A549 (cell line): ENCODE data around the gene CCL19. TPM values are rescaled to one million over a fixed set of nuclear protein-coding genes. Genes with fewer than 3 reads are reported as not detected.

ENCODE experiments used
- ATAC-seq, 2 experiments: fragments of 200-7000 bp in 1 of 2; fragments of >200 bp in 1 of 2; cut with Nextera tagmentation in 1 of 2; cut with Tn5 transposase in 1 of 2; 3 replicates each; pipeline versions ENCODE4 v1.8.0 to v1.9.1; 2018 to 2020; ENCODE audit warnings: mild to moderate bottlenecking in 1 of 2, moderate library complexity in 1 of 2
- CTCF ChIA-PET: fragments of 300-600 bp; sonication (Branson Sonifier 250); formaldehyde crosslinking; extraction: SDS; loops from one replicate; lab custom pipeline; 2021; ENCODE audit warnings: antibody characterized with exemption, inconsistent platforms; lab: Yijun Ruan, JAX
- POLR2A ChIA-PET: fragments of 350-600 bp; formaldehyde crosslinking; extraction: SDS; loops from one replicate; lab custom pipeline; 2021; ENCODE audit warnings: antibody characterized with exemption, inconsistent platforms; lab: Yijun Ruan, JAX
- DNase-seq, 2 experiments: peaks; one replicate each; pipeline versions ENCODE4 v3.0.0 to v3.0.0-alpha.2; 2011 to 2016; ENCODE audit warnings: low read depth in 1 of 2, low spot score in 1 of 2
- FAIRE-seq: peaks from 2 replicates; lab custom pipeline; 2011; peaks lifted over from hg19 to GRCh38; lab: Jason Lieb, UNC
- H3K27ac ChIP-seq, 2 experiments: fragments of >200 bp; sonication (Bioruptor Twin); formaldehyde crosslinking; 3 replicates each; pipeline ENCODE4 v1.5.1; 2016 to 2017
- H3K4me1 ChIP-seq: fragments of >200 bp; sonication (Bioruptor Twin); formaldehyde crosslinking; 3 replicates; pipeline ENCODE4 v1.6.1; 2016
- H3K4me2 ChIP-seq: fragments of >200 bp; sonication (Bioruptor Twin); formaldehyde crosslinking; 3 replicates; pipeline ENCODE4 v1.6.1; 2016
- H3K4me3 ChIP-seq: fragments of >200 bp; sonication (Bioruptor Twin); formaldehyde crosslinking; 3 replicates; pipeline ENCODE4 v1.5.1; 2016
- H3K9me3 ChIP-seq: fragments of >200 bp; sonication (Bioruptor Twin); formaldehyde crosslinking; 3 replicates; pipeline ENCODE4 v1.6.1; 2016
- CHD2 ChIP-seq: fragments of 150-350 bp; IDR thresholded peaks from 2 replicates; pipeline ENCODE4 v1.6.1; 2014; ENCODE audit warnings: low read length; ENCODE audit not compliant: partially characterized antibody
- EHF ChIP-seq: fragments of 250-450 bp; sonication (Bioruptor Pico); IDR thresholded peaks from 2 replicates; pipeline ENCODE4 v1.5.0; 2020; ENCODE audit warnings: mild to moderate bottlenecking
- ELK1 ChIP-seq: fragments of 150-350 bp; IDR thresholded peaks from 2 replicates; pipeline ENCODE4 v1.6.1; 2014; ENCODE audit warnings: low read depth, mild to moderate bottlenecking, low read length
- FOSL2 ChIP-seq, 2 experiments: fragments of 450-650 bp in 1 of 2; fragments of >200 bp in 1 of 2; sonication (Bioruptor Twin) in 1 of 2; formaldehyde crosslinking; IDR thresholded peaks; 2 replicates each; pipeline versions ENCODE4 v1.5.0 to v1.6.1; 2016 to 2020; ENCODE audit warnings: mild to moderate bottlenecking in 1 of 2, moderate library complexity in 1 of 2
- FOXS1 ChIP-seq: fragments of 250-450 bp; sonication (Bioruptor Pico); IDR thresholded peaks from 2 replicates; pipeline ENCODE4 v1.5.0; 2020; ENCODE audit warnings: mild to moderate bottlenecking, moderate library complexity
- HOXB13 ChIP-seq: fragments of 250-450 bp; sonication (Bioruptor Pico); IDR thresholded peaks from 2 replicates; pipeline ENCODE4 v1.5.0; 2020; ENCODE audit warnings: low read depth, mild to moderate bottlenecking, moderate library complexity
- MYC ChIP-seq: IDR thresholded peaks from 2 replicates; pipeline ENCODE4 v1.6.1; 2012; ENCODE audit warnings: mild to moderate bottlenecking, inconsistent platforms, low read length, improper control_type of control experiment, borderline replicate concordance
- NFE2L2 ChIP-seq: fragments of 150-350 bp; conservative IDR thresholded peaks from 2 replicates; pipeline ENCODE4 v1.6.1; 2014; ENCODE audit warnings: low read length
- PBX3 ChIP-seq: IDR thresholded peaks from 2 replicates; pipeline ENCODE4 v1.6.1; 2012
- RCOR1 ChIP-seq: fragments of 150-350 bp; IDR thresholded peaks from 2 replicates; pipeline ENCODE4 v1.6.1; 2014; ENCODE audit warnings: antibody characterized with exemption, low read length, low read depth
- RFX5 ChIP-seq: fragments of 450-650 bp; IDR thresholded peaks from 2 replicates; pipeline ENCODE4 v1.7.1; 2014; ENCODE audit warnings: antibody characterized with exemption, mild to moderate bottlenecking, moderate library complexity
- TP53 ChIP-seq: fragments of 250-450 bp; sonication (Bioruptor Pico); IDR thresholded peaks from 2 replicates; pipeline ENCODE4 v1.5.0; 2021; ENCODE audit warnings: mild to moderate bottlenecking, moderate library complexity
- ZFP36 ChIP-seq: fragments of 450-650 bp; IDR thresholded peaks from 2 replicates; pipeline ENCODE4 v1.6.1; 2014; ENCODE audit warnings: borderline replicate concordance; ENCODE audit not compliant: partially characterized antibody
- WGBS: methylation state at CpG from one replicate; pipeline ENCODE4 v1.1.6; 2017; ENCODE audit errors: missing lambda C conversion rate; 5-methylcytosine and 5-hydroxymethylcytosine counted together
- polyA plus RNA-seq, 4 experiments: library from polyadenylated mRNA; depleted of rRNA in 3 of 4; stranded (reverse); fragments of >200 nt; fragmentation: RNase III in 1 of 4; extraction: RNeasy Plus Mini Kit Qiagen cat#74134 plus additional on column Dnase treatment in 1 of 4; gene quantifications; 2 replicates in 3 of 4; 3 replicates in 1 of 4; pipeline ENCODE4 v1.2.3, GENCODE V29; 2011 to 2017
- TF ChIP-seq, protein P1 (sequence below): fragments of >200 bp; sonication (Bioruptor Twin); formaldehyde crosslinking; IDR thresholded peaks from 3 replicates; pipeline ENCODE4 v1.5.1; 2016
- TF ChIP-seq, protein P2 (sequence below): fragments of >200 bp; sonication (Bioruptor Twin); formaldehyde crosslinking; IDR thresholded peaks from 2 replicates; pipeline ENCODE4 v1.6.1; 2016
- TF ChIP-seq, protein P3 (sequence below): fragments of 450-650 bp; IDR thresholded peaks from 2 replicates; pipeline ENCODE4 v1.6.1; 2014; ENCODE audit warnings: antibody characterized with exemption

CCL19 gene
- polyA plus RNA-seq, 2 of the 4 experiments (the other 2 are of a cell fraction): not detected

DNA sequence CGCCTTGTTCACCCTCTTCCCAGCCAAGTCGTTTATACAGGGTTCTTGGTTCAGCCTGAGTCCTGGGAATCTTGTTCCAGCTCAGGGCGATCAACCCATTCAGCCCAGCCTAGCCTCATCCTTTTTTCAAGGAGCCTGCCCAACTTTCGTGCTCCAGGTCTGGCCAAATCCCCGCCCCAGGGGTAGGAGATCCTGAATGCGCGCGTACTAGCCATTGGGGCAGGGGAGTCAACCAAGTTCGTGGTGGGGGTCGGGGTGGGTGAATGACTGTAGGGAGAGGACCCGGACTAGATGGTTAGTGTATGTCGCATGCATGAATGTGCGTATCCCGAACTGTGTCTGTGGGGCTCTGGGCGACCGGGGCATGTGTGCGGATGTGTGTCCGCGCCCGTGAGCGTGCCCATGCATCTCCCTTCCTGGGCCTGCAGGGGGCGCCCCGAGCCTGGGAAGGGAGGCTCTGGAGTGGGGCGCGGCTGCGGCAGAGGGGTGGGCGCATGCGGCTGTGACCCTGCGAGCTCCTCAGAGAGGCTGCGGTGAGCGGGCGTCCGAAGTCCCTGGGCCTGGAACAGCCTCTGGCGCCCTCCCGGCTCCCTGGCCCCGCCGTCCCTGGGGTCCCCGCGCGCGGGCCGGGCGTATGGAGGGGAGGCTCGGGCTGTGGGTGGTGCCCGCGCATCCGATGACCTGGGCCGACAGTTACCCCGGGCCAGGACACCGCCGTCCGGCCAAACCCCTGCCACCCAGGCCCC is 10.1 kb upstream of the CCL19 start (continued):
- no peak for TF ChIP-seq RCOR1
- TF ChIP-seq FOSL2 (IDR thresholded peaks at IDR 0.05): no peak
- no peak for TF ChIP-seq FOSL2 (CRISPR knock-in tag; IDR thresholded peaks at IDR 0.05)
- TF ChIP-seq RFX5: no peak

DNA sequence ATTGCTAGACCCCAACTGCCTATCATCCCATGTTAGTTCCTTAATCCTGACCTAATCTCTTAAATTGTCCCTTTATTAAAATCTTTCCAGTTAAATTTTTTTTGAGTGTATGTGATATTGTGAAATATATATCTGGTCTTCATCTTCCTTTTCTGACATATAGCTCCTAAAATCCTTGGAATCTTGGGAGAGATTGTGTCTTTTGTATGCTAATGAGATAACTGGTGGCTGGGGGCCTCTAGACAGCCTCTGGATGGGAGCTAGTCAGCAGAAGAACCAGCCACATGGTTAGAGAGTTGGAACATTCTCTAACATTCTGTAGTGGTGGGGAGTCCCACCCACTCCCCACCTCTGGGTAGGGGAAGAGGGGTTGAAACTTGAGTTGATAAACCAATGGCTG is 3.7 kb upstream of the CCL19 start:
- ChIA-PET POLR2A (no interaction called here), CTCF (interaction anchor here (0.7 kb wide), 1 partner anchor 30 kb away, joined by 3 read pairs; no protein-coding TSS in a partner anchor)
- no peak overlapping the region for H3K4me2 ChIP-seq
- no peak overlapping the region for H3K27ac ChIP-seq
- H3K9me3 ChIP-seq: no peaks in the 10 kb centered on the region
- no peak for FAIRE-seq
- no peak overlapping the region for H3K4me3 ChIP-seq
- DNase-seq: no peak
- no peak for ATAC-seq
- TF ChIP-seq MYC: no peak
- TF ChIP-seq, protein P1, sequence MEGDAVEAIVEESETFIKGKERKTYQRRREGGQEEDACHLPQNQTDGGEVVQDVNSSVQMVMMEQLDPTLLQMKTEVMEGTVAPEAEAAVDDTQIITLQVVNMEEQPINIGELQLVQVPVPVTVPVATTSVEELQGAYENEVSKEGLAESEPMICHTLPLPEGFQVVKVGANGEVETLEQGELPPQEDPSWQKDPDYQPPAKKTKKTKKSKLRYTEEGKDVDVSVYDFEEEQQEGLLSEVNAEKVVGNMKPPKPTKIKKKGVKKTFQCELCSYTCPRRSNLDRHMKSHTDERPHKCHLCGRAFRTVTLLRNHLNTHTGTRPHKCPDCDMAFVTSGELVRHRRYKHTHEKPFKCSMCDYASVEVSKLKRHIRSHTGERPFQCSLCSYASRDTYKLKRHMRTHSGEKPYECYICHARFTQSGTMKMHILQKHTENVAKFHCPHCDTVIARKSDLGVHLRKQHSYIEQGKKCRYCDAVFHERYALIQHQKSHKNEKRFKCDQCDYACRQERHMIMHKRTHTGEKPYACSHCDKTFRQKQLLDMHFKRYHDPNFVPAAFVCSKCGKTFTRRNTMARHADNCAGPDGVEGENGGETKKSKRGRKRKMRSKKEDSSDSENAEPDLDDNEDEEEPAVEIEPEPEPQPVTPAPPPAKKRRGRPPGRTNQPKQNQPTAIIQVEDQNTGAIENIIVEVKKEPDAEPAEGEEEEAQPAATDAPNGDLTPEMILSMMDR: no peak
- TF ChIP-seq TP53 (CRISPR knock-in tag): no peak
- TF ChIP-seq, protein P2, sequence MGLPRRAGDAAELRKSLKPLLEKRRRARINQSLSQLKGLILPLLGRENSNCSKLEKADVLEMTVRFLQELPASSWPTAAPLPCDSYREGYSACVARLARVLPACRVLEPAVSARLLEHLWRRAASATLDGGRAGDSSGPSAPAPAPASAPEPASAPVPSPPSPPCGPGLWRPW: no peak
- no peak for TF ChIP-seq CHD2
- no peak for TF ChIP-seq ZFP36
- no peak for TF ChIP-seq NFE2L2
- no peaks in the 10 kb centered on the region for H3K4me1 ChIP-seq

GRCh38 chr9:34693560-34693959 is 2.5 kb upstream of the CCL19 start:
- DNase-seq: no peak
- ChIA-PET POLR2A (no interaction called here), CTCF (interaction anchor here (1.0 to 10.1 kb wide), 3 partner anchors 6 to 357 kb away, joined by 3 to 135 read pairs (median 3); no protein-coding TSS in a partner anchor)
- Histone ChIP-seq H3K4me3 (no peak overlapping the region), H3K9me3 (no peaks in the 10 kb centered on the region), H3K4me1 (no peaks in the 10 kb centered on the region), H3K4me2 (no peak overlapping the region), H3K27ac (no peak overlapping the region)
- ATAC-seq: no peak
- FAIRE-seq: no peak
- 16% methylated on average over 2 of the region's 2 CpGs for WGBS
- TF ChIP-seq, protein P3, sequence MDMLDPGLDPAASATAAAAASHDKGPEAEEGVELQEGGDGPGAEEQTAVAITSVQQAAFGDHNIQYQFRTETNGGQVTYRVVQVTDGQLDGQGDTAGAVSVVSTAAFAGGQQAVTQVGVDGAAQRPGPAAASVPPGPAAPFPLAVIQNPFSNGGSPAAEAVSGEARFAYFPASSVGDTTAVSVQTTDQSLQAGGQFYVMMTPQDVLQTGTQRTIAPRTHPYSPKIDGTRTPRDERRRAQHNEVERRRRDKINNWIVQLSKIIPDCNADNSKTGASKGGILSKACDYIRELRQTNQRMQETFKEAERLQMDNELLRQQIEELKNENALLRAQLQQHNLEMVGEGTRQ: no peak
- TF ChIP-seq PBX3: no peak
- TF ChIP-seq ELK1: no peak
- TF ChIP-seq EHF (CRISPR knock-in tag): no peak
- TF ChIP-seq NFE2L2: no peak
- no peak for TF ChIP-seq FOXS1
- TF ChIP-seq HOXB13 (CRISPR knock-in tag): no peak
